Measurements from ENCODE around the gene NPL. TPM values are rescaled to one million over a fixed set of nuclear protein-coding genes. Genes with fewer than 3 reads are reported as not detected.

The NPL gene, protein sequence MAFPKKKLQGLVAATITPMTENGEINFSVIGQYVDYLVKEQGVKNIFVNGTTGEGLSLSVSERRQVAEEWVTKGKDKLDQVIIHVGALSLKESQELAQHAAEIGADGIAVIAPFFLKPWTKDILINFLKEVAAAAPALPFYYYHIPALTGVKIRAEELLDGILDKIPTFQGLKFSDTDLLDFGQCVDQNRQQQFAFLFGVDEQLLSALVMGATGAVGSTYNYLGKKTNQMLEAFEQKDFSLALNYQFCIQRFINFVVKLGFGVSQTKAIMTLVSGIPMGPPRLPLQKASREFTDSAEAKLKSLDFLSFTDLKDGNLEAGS
- 10 to 100 TPM in 2 of 3 donors, 1 to 10 TPM in 1; 5.2 to 11.0 (median 10.4) TPM for total RNA-seq

DNA sequence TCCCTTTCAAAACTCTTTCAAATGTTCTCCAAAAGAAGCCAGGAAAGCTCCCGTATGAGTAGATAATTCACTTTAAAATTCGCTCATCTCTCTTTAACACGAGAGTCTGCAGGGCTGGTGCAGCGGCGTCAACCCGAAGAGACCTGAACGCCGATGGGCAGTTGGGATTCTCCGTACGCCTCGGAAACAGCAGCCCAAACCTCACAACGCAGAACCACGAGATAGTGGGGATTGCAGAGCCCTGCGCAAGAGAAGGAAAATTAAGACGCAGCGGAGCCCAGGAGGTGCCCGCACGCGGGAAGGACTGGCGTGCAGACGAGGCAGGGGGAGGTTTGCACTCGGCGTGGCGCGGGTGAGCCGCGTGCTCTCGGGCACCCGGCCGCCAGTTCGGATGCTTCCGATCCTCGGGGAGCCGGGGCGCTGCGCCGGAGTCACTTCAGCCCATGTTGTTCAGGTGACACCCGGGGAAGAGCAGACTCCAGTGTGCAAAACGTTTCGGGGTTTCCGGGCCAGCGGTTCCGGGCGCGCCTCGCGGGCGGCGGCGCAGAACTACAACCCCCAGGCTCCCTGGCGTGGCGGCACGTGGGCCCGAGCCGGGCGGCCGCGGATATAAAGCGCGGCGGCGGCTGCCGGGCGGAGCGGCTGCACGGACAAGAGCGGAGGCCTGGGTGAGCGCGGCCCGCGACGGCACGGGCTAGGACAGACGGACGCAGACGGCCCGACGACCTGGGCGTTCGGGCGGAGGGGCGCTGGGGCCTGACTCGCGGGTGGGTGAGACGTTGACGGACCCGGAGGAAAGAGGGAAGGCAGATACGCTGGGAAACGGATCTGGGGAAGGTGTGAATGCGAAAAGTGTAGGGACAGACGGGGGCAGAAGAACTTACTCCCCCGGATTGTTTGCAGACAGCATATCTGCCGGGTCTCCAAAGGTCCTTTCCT, at the start of gene NPL:
Gene NPL, plus strand, starts transcription at position 636 of the 939 bp plus-strand sequence. CDS start 4,599 bp downstream, outside the sequence.
- H3K36me3 Mint-ChIP-seq (ENCODE audit: insufficient read depth) = no peaks in the 10 kb centered on the region

DNA sequence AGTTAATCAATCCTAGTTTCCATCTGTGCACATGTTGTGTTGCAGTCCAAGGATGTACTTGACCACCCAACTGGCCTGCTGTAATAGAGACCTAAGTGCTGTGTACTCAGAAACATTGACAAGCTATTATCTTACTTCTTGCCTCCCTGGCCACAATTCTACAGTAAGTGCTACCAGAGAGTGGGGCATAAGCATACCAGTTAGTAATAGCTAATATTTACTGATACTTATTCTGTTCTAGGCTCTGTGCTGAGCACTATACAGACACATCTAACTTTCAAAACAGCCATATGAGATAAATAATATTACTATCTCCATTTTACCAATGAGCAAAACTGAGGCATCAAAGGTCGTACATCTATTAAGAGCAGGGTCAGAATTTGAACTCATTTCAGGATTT, 49.5 kb upstream of the NPL start:
- ATAC-seq = no peak
- H3K4me3 Mint-ChIP-seq = no peak overlapping the region
- H3K27me3 Mint-ChIP-seq (ENCODE audit: low read depth) = no peaks in the 10 kb centered on the region
- DNase-seq = no peak
- no peaks in the 10 kb centered on the region for H3K36me3 Mint-ChIP-seq (ENCODE audit: insufficient read depth)
- no peaks in the 10 kb centered on the region for H3K4me1 Mint-ChIP-seq (ENCODE audit: low read depth)
- H3K9me3 Mint-ChIP-seq = peaks cover 3% of the 10 kb centered on the region

More for the DNA sequence above, at the start of gene NPL:
- Mint-ChIP-seq H3K27me3 (ENCODE audit: low read depth) (no peaks in the 10 kb centered on the region), H3K4me3 (peak within 1 kb of the TSS; percentile 89), H3K9me3 (no peaks in the 10 kb centered on the region), H3K4me1 (ENCODE audit: low read depth) (peaks cover 12% of the 10 kb centered on the region)
- DNase-seq (peak; percentile 83), ATAC-seq (peak; percentile 97)

DNA sequence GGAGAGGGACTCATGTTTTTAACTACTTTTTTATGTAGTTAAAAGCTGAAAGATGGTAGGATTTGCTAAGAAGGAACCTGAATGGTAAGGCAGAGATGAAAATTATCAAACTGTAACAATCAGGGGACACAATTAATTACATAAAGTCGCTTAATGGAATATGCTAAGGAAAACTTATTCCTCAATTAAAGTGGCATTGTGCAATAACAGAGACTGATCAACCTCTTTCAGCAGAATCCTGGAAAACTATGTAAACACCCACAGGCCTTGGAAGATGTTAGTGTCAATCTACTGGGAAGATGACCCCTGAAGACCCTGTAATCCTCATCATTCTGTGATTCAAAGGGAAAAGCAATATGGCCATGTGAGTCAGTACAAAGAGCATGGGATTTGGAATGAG, 46.8 kb upstream of the NPL start:
- H3K4me3 Mint-ChIP-seq = no peak overlapping the region
- no peaks in the 10 kb centered on the region for H3K4me1 Mint-ChIP-seq (ENCODE audit: low read depth)
- no peaks in the 10 kb centered on the region for H3K9me3 Mint-ChIP-seq
- DNase-seq = no peak
- no peaks in the 10 kb centered on the region for H3K36me3 Mint-ChIP-seq (ENCODE audit: insufficient read depth)
- no peaks in the 10 kb centered on the region for H3K27me3 Mint-ChIP-seq (ENCODE audit: low read depth)
- no peak for ATAC-seq

DNA sequence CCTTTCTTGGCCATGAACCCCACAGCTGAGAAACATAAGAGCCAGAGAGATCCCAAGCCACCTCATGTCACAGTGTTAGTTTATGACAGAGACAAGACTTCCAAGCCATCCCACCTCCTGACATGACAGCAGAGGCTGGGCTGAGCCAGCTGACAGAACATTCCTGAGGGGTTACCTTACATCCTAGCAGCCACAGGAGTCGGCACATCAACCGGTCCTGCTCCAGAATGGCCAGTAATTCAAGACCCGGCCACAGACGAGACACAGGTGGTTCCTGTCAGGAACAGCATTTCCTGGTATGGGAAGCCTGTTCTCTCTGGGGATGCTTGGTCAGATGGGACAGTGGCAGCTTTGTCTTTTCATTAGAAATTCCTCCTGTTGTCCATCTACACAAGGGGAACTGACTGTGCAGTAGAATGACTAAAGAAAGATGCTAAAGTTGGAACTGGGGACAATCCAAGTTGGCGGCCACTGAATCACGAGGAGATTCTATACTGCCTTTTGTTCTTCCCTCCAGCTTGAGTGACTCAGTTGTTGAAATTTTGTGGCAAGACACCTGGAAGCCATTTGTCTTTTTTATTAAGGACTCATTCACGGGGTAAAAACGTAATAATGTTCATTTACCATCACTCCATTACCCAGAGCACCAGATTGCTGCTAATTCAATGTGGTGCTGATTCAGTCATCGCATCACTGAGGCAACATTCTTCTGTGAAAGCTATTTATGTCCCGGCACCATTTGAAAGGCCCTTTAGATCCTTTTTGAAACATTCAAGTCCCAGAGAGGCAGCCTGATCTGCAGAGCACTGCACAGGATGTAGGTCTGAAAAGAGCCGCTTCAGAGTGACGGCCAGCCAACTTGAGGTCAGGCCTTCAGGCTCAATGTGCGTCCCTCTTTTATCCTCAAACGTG, 37.2 kb upstream of the NPL start:
- no peak for DNase-seq
- Mint-ChIP-seq H3K9me3 (no peaks in the 10 kb centered on the region), H3K36me3 (ENCODE audit: insufficient read depth) (no peaks in the 10 kb centered on the region), H3K27me3 (ENCODE audit: low read depth) (peaks cover 9% of the 10 kb centered on the region), H3K4me3 (no peak overlapping the region), H3K4me1 (ENCODE audit: low read depth) (no peaks in the 10 kb centered on the region)
- no peak for ATAC-seq

DNA sequence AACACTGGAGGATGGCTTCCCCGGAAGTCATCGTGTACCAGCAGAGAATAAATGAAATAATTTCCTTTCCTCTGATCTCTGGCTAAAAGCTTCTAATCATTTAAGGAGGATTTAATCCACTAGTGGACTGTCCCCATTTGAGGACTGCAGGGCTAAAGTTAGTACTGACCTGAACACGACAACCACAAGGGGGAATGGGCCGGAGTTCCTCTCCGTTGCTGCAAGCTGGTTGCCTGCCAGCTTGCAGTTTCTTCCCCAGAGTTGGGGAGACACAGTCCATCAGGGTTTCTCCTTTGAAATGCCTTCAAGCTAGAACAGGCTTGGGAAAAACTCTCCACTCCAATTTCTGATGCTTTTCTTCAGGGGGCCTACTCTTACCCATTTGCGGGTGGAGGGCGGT, 35.5 kb upstream of the NPL start:
- no peaks in the 10 kb centered on the region for H3K9me3 Mint-ChIP-seq
- ATAC-seq (no peak), DNase-seq (no peak)
- H3K36me3 Mint-ChIP-seq (ENCODE audit: insufficient read depth) = no peaks in the 10 kb centered on the region
- H3K4me1 Mint-ChIP-seq (ENCODE audit: low read depth) = no peaks in the 10 kb centered on the region
- H3K4me3 Mint-ChIP-seq = no peak overlapping the region
- H3K27me3 Mint-ChIP-seq (ENCODE audit: low read depth) = peaks cover 9% of the 10 kb centered on the region

DNA sequence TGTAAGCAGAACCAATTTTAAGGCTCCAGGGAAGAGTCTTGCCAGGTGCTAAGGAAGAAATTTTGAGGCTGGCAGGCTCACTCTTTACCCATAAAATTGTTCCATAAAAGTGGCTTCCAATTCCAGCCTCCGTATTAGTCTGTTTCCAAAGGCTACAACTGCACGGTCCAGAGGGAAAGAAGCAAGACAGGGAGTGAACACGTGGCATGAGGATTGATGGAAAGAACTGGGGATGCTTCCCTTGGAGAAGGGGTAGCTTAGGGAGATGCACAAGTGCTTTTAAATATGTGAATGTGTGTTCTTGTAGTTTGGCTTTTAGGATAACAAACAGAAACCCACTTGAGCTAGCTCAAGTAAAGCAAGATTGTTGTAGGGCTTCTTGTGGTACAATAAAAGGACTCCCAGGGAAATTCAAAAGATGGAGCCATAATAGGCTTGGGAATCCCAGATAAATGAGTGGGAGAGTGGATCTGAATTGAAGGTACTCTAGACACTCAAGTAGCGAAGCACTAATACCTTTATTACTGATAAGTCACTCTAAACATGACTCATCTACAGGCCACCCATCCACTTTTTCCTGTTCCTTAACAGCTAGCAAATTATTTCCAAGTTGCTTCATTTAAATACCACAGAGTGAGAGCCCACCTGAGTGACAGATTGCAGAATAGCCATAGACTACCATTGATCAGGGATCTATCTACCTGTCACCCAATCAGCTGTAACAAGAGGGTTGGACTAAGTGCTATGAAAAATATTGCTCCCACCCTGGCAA, 34.8 kb upstream of the NPL start:
- Mint-ChIP-seq H3K4me3 (no peak overlapping the region), H3K27me3 (ENCODE audit: low read depth) (peaks cover 9% of the 10 kb centered on the region), H3K4me1 (ENCODE audit: low read depth) (no peaks in the 10 kb centered on the region), H3K9me3 (no peaks in the 10 kb centered on the region), H3K36me3 (ENCODE audit: insufficient read depth) (no peaks in the 10 kb centered on the region)
- ATAC-seq (no peak), DNase-seq (no peak)

DNA sequence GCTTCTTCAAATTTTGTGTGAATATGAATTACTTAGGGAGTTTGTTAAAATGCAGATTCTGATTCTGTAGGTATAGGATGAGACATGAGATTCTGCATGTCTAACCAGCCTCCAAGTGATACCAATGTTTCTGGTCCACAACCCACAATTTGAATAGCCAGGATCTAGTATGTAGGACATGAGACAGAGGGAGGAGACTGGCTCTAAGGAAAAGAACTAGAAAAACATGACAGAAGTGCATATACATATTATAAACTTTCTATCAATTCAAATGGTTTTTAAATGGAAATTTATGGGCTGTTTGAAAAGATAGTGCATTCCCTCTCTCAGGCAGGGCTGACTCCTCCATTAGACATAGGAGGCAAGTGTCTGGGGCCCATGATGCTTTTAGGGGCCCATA, 33.9 kb upstream of the NPL start:
- Mint-ChIP-seq H3K27me3 (ENCODE audit: low read depth) (peaks cover 8% of the 10 kb centered on the region), H3K9me3 (no peaks in the 10 kb centered on the region), H3K36me3 (ENCODE audit: insufficient read depth) (no peaks in the 10 kb centered on the region), H3K4me3 (no peak overlapping the region), H3K4me1 (ENCODE audit: low read depth) (no peaks in the 10 kb centered on the region)
- DNase-seq = no peak
- ATAC-seq = no peak

DNA sequence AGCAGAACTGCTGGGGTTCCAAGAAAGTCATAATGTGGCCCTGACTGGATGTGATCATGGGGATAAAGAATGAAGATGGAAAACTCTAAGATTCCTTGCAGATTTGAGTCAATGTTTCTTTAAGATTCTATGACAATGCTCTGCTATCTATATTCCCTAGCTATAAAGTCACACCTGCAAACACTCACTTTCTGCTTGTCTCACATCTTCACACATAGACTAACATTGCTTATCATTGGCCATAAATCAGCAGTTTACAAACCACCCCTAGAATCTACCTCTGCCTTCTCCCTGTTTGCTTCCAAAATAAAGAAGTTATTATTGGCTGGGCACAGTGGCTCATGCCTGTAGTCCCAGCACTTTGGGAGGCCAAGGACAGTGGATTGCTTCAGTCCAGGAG, 33.1 kb upstream of the NPL start:
- H3K9me3 Mint-ChIP-seq = no peaks in the 10 kb centered on the region
- no peak for ATAC-seq
- no peak for DNase-seq
- no peaks in the 10 kb centered on the region for H3K36me3 Mint-ChIP-seq (ENCODE audit: insufficient read depth)
- H3K27me3 Mint-ChIP-seq (ENCODE audit: low read depth) = peaks cover 4% of the 10 kb centered on the region
- H3K4me1 Mint-ChIP-seq (ENCODE audit: low read depth) = no peaks in the 10 kb centered on the region
- H3K4me3 Mint-ChIP-seq = no peak overlapping the region

DNA sequence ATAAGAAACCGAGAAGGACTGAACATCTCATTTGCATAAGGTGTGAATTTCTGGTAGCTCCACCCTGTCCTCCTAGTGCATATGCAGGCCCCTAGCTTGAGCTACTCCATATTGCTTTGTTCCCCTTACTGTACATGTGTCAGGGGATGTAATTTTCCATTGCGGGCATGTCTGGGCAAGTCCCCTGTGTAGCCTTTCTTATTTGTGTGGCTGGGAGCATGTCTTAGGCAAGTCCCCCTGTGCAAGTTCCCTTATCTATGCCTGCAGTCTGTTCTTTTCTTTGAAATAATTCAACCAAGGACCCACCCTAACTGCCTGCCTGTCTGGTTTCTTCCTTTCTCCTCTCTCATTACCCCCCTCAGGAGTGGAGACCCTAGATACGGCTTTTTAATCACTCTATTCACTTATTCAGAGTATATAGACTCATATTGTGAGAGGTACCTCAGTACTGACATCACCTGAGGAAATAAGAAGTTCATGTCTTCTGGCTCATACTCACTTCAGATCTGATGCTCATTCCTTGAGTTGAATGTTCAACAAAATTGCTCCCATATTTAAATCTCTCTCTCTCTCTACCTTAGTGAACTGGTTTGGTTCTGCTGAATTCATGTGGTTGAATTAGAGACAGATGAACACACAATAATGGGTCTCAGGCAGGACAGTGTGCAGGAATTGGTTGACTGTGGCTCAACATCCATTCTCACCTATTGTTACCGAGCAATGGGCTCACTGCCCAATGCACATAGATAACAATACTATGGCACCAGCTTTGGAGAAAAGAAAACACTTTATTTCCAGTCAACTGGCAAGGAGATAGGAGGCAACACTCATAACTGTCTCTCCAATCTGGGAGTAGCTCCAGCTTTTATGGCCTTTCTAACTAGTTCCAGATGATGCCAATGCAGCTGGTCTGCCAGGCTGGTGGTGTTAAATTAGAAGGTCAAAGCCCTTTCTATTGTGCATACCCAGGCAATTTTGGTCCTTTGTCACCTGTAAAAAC, 27.9 kb upstream of the NPL start:
- Mint-ChIP-seq H3K9me3 (peaks cover 6% of the 10 kb centered on the region), H3K4me3 (no peak overlapping the region), H3K36me3 (ENCODE audit: insufficient read depth) (no peaks in the 10 kb centered on the region), H3K27me3 (ENCODE audit: low read depth) (peaks cover 5% of the 10 kb centered on the region), H3K4me1 (ENCODE audit: low read depth) (no peaks in the 10 kb centered on the region)
- no peak for DNase-seq
- no peak for ATAC-seq

DNA sequence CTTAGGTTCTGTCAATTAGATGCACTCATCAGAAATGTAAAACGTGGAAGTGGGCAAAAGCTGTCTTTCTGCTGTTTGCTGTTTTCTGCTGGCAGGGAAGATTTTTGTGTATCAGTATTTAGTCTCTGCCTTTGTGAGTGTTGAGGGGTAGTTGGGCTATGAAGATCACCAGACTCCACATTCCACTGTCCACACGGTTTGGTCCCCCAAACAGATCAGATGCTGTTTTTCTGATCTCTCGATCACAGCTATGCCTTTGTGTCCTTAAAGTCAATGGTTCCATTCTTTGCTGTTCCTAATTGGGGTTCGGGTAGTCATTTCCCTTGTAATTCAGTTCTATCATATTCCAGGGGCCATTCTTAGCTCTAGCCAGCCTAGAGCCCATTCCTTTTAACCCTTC, 27.0 kb upstream of the NPL start:
- ATAC-seq (no peak), DNase-seq (no peak)
- Mint-ChIP-seq H3K9me3 (peaks cover 6% of the 10 kb centered on the region), H3K4me1 (ENCODE audit: low read depth) (no peaks in the 10 kb centered on the region), H3K4me3 (no peak overlapping the region), H3K27me3 (ENCODE audit: low read depth) (peaks cover 5% of the 10 kb centered on the region), H3K36me3 (ENCODE audit: insufficient read depth) (no peaks in the 10 kb centered on the region)

DNA sequence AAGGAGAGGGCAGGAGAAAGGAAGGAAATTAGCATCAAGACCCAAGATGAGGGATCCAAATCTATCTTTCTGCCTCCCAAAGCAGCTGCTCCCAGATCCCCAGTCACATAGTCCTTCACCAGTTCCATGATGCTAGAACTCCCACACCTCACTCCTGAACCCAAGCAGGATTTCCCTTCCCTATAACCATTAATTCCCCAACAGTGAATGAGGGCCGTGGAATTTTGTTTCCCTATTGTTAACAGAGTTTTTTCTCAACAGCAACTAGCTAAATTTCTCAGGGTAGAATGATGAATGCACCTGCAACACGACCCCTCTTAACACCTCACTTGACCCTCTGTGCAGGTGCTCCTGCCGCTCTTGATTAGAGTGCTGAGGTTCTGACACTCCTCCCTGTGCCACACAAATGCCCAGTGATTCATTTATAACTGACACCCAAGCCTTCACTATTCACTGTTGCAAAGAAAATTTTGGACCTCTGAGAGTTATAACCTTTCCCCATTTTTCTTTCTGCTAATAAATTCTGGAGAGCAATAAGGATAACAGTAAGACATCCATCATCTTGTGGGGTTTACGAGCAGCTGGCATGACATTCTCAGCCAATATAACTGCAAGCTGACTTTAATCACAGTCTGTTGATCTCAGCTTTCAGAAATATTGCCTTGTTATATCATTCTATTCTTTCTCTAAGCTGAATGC, 25.4 kb upstream of the NPL start:
- DNase-seq (no peak), ATAC-seq (no peak)
- peaks cover 6% of the 10 kb centered on the region for H3K9me3 Mint-ChIP-seq
- H3K27me3 Mint-ChIP-seq (ENCODE audit: low read depth) = peaks cover 6% of the 10 kb centered on the region
- H3K36me3 Mint-ChIP-seq (ENCODE audit: insufficient read depth) = no peaks in the 10 kb centered on the region
- no peak overlapping the region for H3K4me3 Mint-ChIP-seq
- H3K4me1 Mint-ChIP-seq (ENCODE audit: low read depth) = no peaks in the 10 kb centered on the region

DNA sequence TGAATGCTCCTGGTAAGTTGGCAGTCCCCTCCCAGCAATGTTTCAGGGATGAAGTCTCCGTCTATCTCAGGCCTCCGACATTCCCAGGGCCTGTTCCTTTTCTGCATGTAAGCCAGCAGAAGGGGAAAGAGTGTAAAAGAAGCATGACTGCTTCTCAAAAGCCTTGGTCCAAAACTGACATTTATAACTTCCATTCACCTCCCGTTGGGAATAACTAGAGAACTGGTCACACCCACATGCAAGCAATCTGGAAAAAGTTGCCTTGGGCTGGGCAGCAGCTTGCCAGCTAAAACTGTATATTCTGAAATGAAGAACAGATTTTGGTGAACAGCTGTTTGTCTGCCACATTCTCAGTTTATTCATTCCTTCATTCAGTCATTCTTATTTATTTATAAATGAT, 24.2 kb upstream of the NPL start:
- Mint-ChIP-seq H3K36me3 (ENCODE audit: insufficient read depth) (no peaks in the 10 kb centered on the region), H3K4me1 (ENCODE audit: low read depth) (no peaks in the 10 kb centered on the region), H3K27me3 (ENCODE audit: low read depth) (peaks cover 6% of the 10 kb centered on the region), H3K9me3 (peaks cover 6% of the 10 kb centered on the region), H3K4me3 (no peak overlapping the region)
- DNase-seq (no peak), ATAC-seq (no peak)

Data from activated T-cell treated with anti-CD3 and anti-CD28 coated beads, Interleukin-2, amount 50 U/mL, for 4 hours (primary cell).